PC-9 (cell line): ENCODE data around the gene OR6J1. TPM values are rescaled to one million over a fixed set of nuclear protein-coding genes. Genes with fewer than 3 reads are reported as not detected.
"Not testable (repeated sequence)": the region's sequence is repeated elsewhere in the genome, so short reads cannot be mapped to it uniquely, and the experiment has no call there.

Source experiments
- BruUV-seq: library from RNA; stranded (reverse); fragments of 400-500 nt; replicated peaks from 2 replicates; lab custom pipeline; 2021; lab: Mats Ljungman, UMichigan
- CTCF ChIA-PET: fragments of 300-600 bp; sonication (Branson Sonifier 250); formaldehyde crosslinking; loops from one replicate; lab custom pipeline; 2022; ENCODE audit warnings: antibody characterized with exemption; lab: Charles Lee
- POLR2A ChIA-PET: fragments of 300-600 bp; sonication (Branson Sonifier 250); formaldehyde crosslinking; loops from one replicate; lab custom pipeline; 2022; ENCODE audit warnings: antibody characterized with exemption; ENCODE audit not compliant: unreplicated experiment; lab: Charles Lee
- DNase-seq, 2 experiments: peaks; one replicate each; pipeline versions ENCODE4 v3.0.0 to v3.0.0-alpha.2; 2015 to 2022; ENCODE audit warnings: mixed read lengths in 1 of 2
- H2AFZ ChIP-seq: fragments of 200-600 bp; sonication (generic); 2 replicates; pipeline ENCODE4 v1.8.1; 2017; ENCODE audit warnings: antibody characterized with exemption
- H3F3A ChIP-seq: fragments of 200-600 bp; sonication (generic); 2 replicates; pipeline ENCODE4 v1.8.1; 2017; ENCODE audit warnings: antibody characterized with exemption, mild to moderate bottlenecking, low read depth; ENCODE audit not compliant: insufficient read depth
- H3K27ac ChIP-seq: fragments of 200-600 bp; sonication (generic); 2 replicates; pipeline ENCODE4 v1.6.1; 2016; ENCODE audit warnings: mixed run types
- H3K27me3 ChIP-seq: fragments of 200-600 bp; sonication (generic); 2 replicates; pipeline ENCODE4 v1.6.1; 2016; ENCODE audit warnings: low read depth, mixed run types; ENCODE audit not compliant: insufficient read depth
- H3K36me3 ChIP-seq: fragments of 200-600 bp; sonication (generic); 2 replicates; pipeline ENCODE4 v1.6.1; 2016; ENCODE audit warnings: low read depth, mixed run types
- H3K4me1 ChIP-seq: fragments of 200-600 bp; sonication (generic); replicated peaks from 2 replicates; pipeline ENCODE4 v1.6.1; 2016; ENCODE audit warnings: mixed run types; ENCODE audit not compliant: insufficient read depth
- H3K4me2 ChIP-seq: fragments of 200-600 bp; sonication (generic); 2 replicates; pipeline ENCODE4 v1.6.1; 2017; ENCODE audit warnings: mixed run types
- H3K4me3 ChIP-seq: fragments of 200-600 bp; sonication (generic); 2 replicates; pipeline ENCODE4 v1.6.1; 2016; ENCODE audit warnings: mixed run types
- H3K79me2 ChIP-seq: fragments of 200-600 bp; sonication (generic); 2 replicates; pipeline ENCODE4 v1.6.1; 2017; ENCODE audit warnings: low read depth, mixed run types
- H3K9me2 ChIP-seq: fragments of 200-600 bp; sonication (generic); 2 replicates; pipeline ENCODE4 v1.8.1; 2017; ENCODE audit warnings: mild to moderate bottlenecking; ENCODE audit not compliant: insufficient read depth
- H3K9me3 ChIP-seq: fragments of 200-600 bp; sonication (generic); 2 replicates; pipeline ENCODE4 v1.8.1; 2016; ENCODE audit warnings: low read depth; ENCODE audit not compliant: insufficient read depth
- H4K20me1 ChIP-seq: fragments of 200-600 bp; sonication (generic); 2 replicates; pipeline ENCODE4 v1.8.1; 2017; ENCODE audit not compliant: insufficient read depth
- EZH2 ChIP-seq: fragments of 200-600 bp; sonication (generic); IDR thresholded peaks from 2 replicates; pipeline ENCODE4 v1.8.0; 2017; ENCODE audit warnings: antibody characterized with exemption, low read depth
- intact Hi-C: fragments of 100-400 bp; cut with micrococcal nuclease; formaldehyde crosslinking; loops from one replicate; pipeline ENCODE4 v1.10.0; 2022; ENCODE audit not compliant: unreplicated experiment
- total RNA-seq: library from RNA; stranded (reverse); gene quantifications from 2 replicates; pipeline ENCODE4 v1.2.3, GENCODE V29; 2021
- TF ChIP-seq, protein P1 (sequence below): fragments of 200-600 bp; sonication (generic); conservative IDR thresholded peaks from 2 replicates; pipeline ENCODE4 v1.6.1; 2017; ENCODE audit warnings: mixed run types, antibody characterized with exemption, mild to moderate bottlenecking, moderate library complexity

Gene OR6J1
- total RNA-seq, 1 experiment from 2014 or later: 0.11 TPM

DNA sequence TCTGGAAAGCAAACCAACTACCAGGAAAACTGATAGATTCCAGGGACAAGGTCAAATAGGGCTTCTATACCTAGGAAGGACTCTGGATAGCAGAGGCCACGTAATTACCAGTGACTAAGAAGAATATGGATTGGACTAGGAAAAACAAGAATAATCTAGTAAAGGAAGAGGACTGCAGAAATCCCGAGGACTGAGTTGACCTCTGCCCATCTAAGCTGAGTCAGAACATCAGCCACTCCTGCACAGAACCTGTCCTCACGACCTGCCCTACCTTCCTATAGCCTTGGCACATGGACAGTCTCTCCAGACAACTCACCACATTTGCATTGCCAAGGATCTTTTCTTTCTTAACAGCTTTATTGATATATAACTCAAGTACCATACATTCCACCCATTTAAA, 2.3 kb downstream of the OR6J1 start:
- POLR2A ChIA-PET: interaction anchor here (0.5 to 0.6 kb wide), 2 partner anchors 50 to 171 kb away, joined by 6 to 16 read pairs; no protein-coding TSS in a partner anchor

DNA sequence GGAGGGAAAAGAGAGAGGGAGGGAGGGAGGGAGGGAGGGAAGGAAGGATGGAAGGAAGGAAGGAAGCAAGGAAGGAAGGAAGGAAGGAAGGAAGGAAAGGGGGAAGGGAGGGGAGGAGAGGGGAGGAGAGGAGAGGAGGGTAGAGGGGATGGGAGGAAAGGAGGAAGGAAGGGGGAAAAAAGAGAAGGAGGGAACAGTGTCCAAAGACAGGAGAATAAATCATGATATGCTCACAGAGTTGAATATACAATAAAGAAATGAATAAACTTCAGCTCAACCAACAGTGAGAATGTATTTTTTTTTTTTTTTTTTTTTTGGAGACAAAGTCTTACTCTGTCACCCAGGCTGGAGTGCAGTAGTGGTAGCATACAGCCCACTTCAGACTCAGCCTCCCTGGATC, 4.0 kb downstream of the OR6J1 start:
- Histone ChIP-seq H2AFZ (no peak overlapping the region), H4K20me1 (no peaks in the 10 kb centered on the region), H3K27ac (no peak overlapping the region), H3K79me2 (no peaks in the 10 kb centered on the region), H3K4me3 (no peak overlapping the region), H3K4me2 (no peak overlapping the region), H3K36me3 (no peaks in the 10 kb centered on the region), H3K9me3 (no peaks in the 10 kb centered on the region), H3K27me3 (no peaks in the 10 kb centered on the region), H3K9me2 (no peaks in the 10 kb centered on the region), H3F3A (peaks cover 16% of the 10 kb centered on the region), H3K4me1 (peaks cover 17% of the 10 kb centered on the region)
- intact Hi-C loops: no loop called here
- TF ChIP-seq, protein P1, sequence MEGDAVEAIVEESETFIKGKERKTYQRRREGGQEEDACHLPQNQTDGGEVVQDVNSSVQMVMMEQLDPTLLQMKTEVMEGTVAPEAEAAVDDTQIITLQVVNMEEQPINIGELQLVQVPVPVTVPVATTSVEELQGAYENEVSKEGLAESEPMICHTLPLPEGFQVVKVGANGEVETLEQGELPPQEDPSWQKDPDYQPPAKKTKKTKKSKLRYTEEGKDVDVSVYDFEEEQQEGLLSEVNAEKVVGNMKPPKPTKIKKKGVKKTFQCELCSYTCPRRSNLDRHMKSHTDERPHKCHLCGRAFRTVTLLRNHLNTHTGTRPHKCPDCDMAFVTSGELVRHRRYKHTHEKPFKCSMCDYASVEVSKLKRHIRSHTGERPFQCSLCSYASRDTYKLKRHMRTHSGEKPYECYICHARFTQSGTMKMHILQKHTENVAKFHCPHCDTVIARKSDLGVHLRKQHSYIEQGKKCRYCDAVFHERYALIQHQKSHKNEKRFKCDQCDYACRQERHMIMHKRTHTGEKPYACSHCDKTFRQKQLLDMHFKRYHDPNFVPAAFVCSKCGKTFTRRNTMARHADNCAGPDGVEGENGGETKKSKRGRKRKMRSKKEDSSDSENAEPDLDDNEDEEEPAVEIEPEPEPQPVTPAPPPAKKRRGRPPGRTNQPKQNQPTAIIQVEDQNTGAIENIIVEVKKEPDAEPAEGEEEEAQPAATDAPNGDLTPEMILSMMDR: no peak
- no peak for TF ChIP-seq EZH2
- no peak for DNase-seq
- ChIA-PET POLR2A (no interaction called here), CTCF (no interaction called here)
- no TSS peak for BruUV-seq

More for the DNA sequence above, 2.3 kb downstream of the OR6J1 start:
- no peaks in the 10 kb centered on the region for H3K27me3 ChIP-seq
- no peak overlapping the region for H3K4me3 ChIP-seq
- TF ChIP-seq EZH2: no peak
- TF ChIP-seq, protein P1: no peak
- H3K79me2 ChIP-seq: no peaks in the 10 kb centered on the region
- H4K20me1 ChIP-seq: no peaks in the 10 kb centered on the region
- intact Hi-C loops: no loop called here
- H3K9me2 ChIP-seq: no peaks in the 10 kb centered on the region
- no peaks in the 10 kb centered on the region for H3K9me3 ChIP-seq
- no TSS peak for BruUV-seq
- peak in 1 of 2 experiments; percentile 66 for DNase-seq
- peak overlapping the region; percentile 65 for H3K27ac ChIP-seq
- H3K4me2 ChIP-seq: peak overlapping the region; percentile 30
- peaks cover 28% of the 10 kb centered on the region for H3F3A ChIP-seq
- H2AFZ ChIP-seq: no peak overlapping the region
- H3K4me1 ChIP-seq: peaks cover 32% of the 10 kb centered on the region
- CTCF ChIA-PET: interaction anchor here (0.5 to 1.5 kb wide), 3 partner anchors 52 to 354 kb away, joined by 3 to 4 read pairs (median 3); partner anchors contain the start of gene DAD1
- H3K36me3 ChIP-seq: no peaks in the 10 kb centered on the region

DNA sequence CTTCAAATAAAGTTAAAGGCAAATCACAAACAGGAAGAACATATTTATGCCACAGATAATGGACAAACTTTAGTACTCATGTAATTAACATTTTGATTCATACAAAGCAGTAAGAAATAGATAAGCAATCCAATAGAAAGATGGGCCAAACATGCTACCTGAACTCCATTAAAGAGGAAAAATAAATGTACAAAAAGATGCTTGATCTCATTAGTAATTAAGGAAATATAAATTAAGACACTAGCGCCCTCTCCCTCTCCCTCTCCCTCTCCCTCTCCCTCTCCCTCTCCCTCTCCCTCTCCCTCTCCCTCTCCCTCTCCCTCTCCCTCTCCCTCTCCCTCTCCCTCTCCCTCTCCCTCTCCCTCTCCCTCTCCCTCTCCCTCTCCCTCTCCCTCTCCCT, 8.2 kb downstream of the OR6J1 start:
- H3K9me3 ChIP-seq, H3K4me1 ChIP-seq, POLR2A ChIA-PET, H4K20me1 ChIP-seq, CTCF ChIA-PET, H3K27ac ChIP-seq, H3K36me3 ChIP-seq, H3K27me3 ChIP-seq, intact Hi-C loops, BruUV-seq, H3K4me3 ChIP-seq, H3K79me2 ChIP-seq, H2AFZ ChIP-seq, DNase-seq, H3K4me2 ChIP-seq, H3F3A ChIP-seq, H3K9me2 ChIP-seq: not testable (repeated sequence)
